Activated naive CD8-positive, alpha-beta T cell treated with anti-CD3 and anti-CD28 coated beads, Interleukin-2, amount 50 U/mL, for 24 hours (primary cell): ENCODE results near the gene EFNA5.
A peak's percentile ranks its signal among the peaks of the same experiment; 100 is the strongest.
"Not testable (repeated sequence)": the region's sequence is repeated elsewhere in the genome, so short reads cannot be mapped to it uniquely, and the experiment has no call there.

Experiments
- ATAC-seq: fragments of 150-1000 bp; cut with Tn5 transposase; one replicate; pipeline ENCODE4 v1.10.0; 2021
- DNase-seq: peaks from one replicate; pipeline ENCODE4 v3.0.0; 2021
- H3K27ac Mint-ChIP-seq: one replicate; pipeline ENCODE4 v1.8.0; 2021; ENCODE audit warnings: mild to moderate bottlenecking, mixed read lengths
- H3K27me3 Mint-ChIP-seq: one replicate; pipeline ENCODE4 v1.8.0; 2021; ENCODE audit warnings: mixed read lengths
- H3K36me3 Mint-ChIP-seq: one replicate; pipeline ENCODE4 v1.8.0; 2021; ENCODE audit warnings: low read depth, mixed read lengths
- H3K4me1 Mint-ChIP-seq: one replicate; pipeline ENCODE4 v1.8.0; 2021; ENCODE audit warnings: mixed read lengths
- H3K4me3 Mint-ChIP-seq: one replicate; pipeline ENCODE4 v1.8.0; 2021; ENCODE audit warnings: mild to moderate bottlenecking, moderate library complexity, mixed read lengths
- H3K9me3 Mint-ChIP-seq: one replicate; pipeline ENCODE4 v1.8.0; 2021; ENCODE audit warnings: mixed read lengths

EFNA5 gene

GRCh38 chr5:107514305-107514704 lies 156.4 kb downstream of the EFNA5 start:
- Mint-ChIP-seq H3K4me3 (no peak overlapping the region), H3K4me1 (no peaks in the 10 kb centered on the region), H3K27me3 (peaks cover 5% of the 10 kb centered on the region), H3K36me3 (no peaks in the 10 kb centered on the region), H3K9me3 (no peaks in the 10 kb centered on the region), H3K27ac (no peak overlapping the region)
- DNase-seq (no peak), ATAC-seq (no peak)

- no peaks in the 10 kb centered on the region for H3K4me1 Mint-ChIP-seq
- ATAC-seq: no peak
- no peaks in the 10 kb centered on the region for H3K9me3 Mint-ChIP-seq
- no peak overlapping the region for H3K27ac Mint-ChIP-seq
- no peak for DNase-seq
- no peak overlapping the region for H3K4me3 Mint-ChIP-seq
- H3K27me3 Mint-ChIP-seq: peaks cover 5% of the 10 kb centered on the region
- H3K36me3 Mint-ChIP-seq: no peaks in the 10 kb centered on the region
Measured at GRCh38 chr5:107513337-107514085, 157.2 kb downstream of the EFNA5 start.

GRCh38 chr5:107512029-107512428 lies 158.7 kb downstream of the EFNA5 start:
- no peak for ATAC-seq
- no peaks in the 10 kb centered on the region for H3K36me3 Mint-ChIP-seq
- no peak for DNase-seq
- no peak overlapping the region for H3K4me3 Mint-ChIP-seq
- no peaks in the 10 kb centered on the region for H3K9me3 Mint-ChIP-seq
- no peak overlapping the region for H3K27ac Mint-ChIP-seq
- H3K4me1 Mint-ChIP-seq: no peaks in the 10 kb centered on the region
- H3K27me3 Mint-ChIP-seq: peaks cover 5% of the 10 kb centered on the region

GRCh38 chr5:107510125-107510524 lies 160.6 kb downstream of the EFNA5 start:
- H3K36me3 Mint-ChIP-seq: no peaks in the 10 kb centered on the region
- H3K4me1 Mint-ChIP-seq: no peaks in the 10 kb centered on the region
- ATAC-seq (no peak), DNase-seq (no peak)
- H3K4me3 Mint-ChIP-seq: no peak overlapping the region
- no peaks in the 10 kb centered on the region for H3K9me3 Mint-ChIP-seq
- peaks cover 11% of the 10 kb centered on the region for H3K27me3 Mint-ChIP-seq
- H3K27ac Mint-ChIP-seq: no peak overlapping the region

- H3K4me3 Mint-ChIP-seq: no peak overlapping the region
- no peaks in the 10 kb centered on the region for H3K36me3 Mint-ChIP-seq
- H3K27me3 Mint-ChIP-seq: peaks cover 12% of the 10 kb centered on the region
- H3K9me3 Mint-ChIP-seq: no peaks in the 10 kb centered on the region
- no peak for DNase-seq
- ATAC-seq: no peak
- H3K4me1 Mint-ChIP-seq: no peaks in the 10 kb centered on the region
- no peak overlapping the region for H3K27ac Mint-ChIP-seq
Measured at GRCh38 chr5:107508097-107508496, 162.6 kb downstream of the EFNA5 start.

GRCh38 chr5:107505763-107506534 lies 164.8 kb downstream of the EFNA5 start:
- Mint-ChIP-seq H3K4me3 (no peak overlapping the region), H3K27ac (no peak overlapping the region), H3K9me3 (no peaks in the 10 kb centered on the region), H3K36me3 (no peaks in the 10 kb centered on the region), H3K27me3 (peaks cover 14% of the 10 kb centered on the region), H3K4me1 (peaks cover 7% of the 10 kb centered on the region)
- DNase-seq: no peak
- no peak for ATAC-seq

GRCh38 chr5:107504424-107504823 lies 166.3 kb downstream of the EFNA5 start:
- Mint-ChIP-seq H3K9me3 (no peaks in the 10 kb centered on the region), H3K36me3 (no peaks in the 10 kb centered on the region), H3K4me3 (no peak overlapping the region), H3K27me3 (peaks cover 12% of the 10 kb centered on the region), H3K4me1 (peaks cover 7% of the 10 kb centered on the region), H3K27ac (no peak overlapping the region)
- DNase-seq: no peak
- ATAC-seq: no peak

- Mint-ChIP-seq H3K27me3 (peaks cover 12% of the 10 kb centered on the region), H3K27ac (no peak overlapping the region), H3K9me3 (no peaks in the 10 kb centered on the region), H3K4me3 (no peak overlapping the region), H3K4me1 (peaks cover 7% of the 10 kb centered on the region), H3K36me3 (no peaks in the 10 kb centered on the region)
- DNase-seq (no peak), ATAC-seq (no peak)
Measured at GRCh38 chr5:107502676-107503060, 168.1 kb downstream of the EFNA5 start.

- Mint-ChIP-seq H3K4me3 (no peak overlapping the region), H3K36me3 (no peaks in the 10 kb centered on the region), H3K9me3 (no peaks in the 10 kb centered on the region), H3K27me3 (peaks cover 12% of the 10 kb centered on the region), H3K27ac (peak overlapping the region; percentile 14), H3K4me1 (peaks cover 7% of the 10 kb centered on the region)
- ATAC-seq (peak; percentile 24), DNase-seq (no peak)
Measured at GRCh38 chr5:107501965-107502675, 168.6 kb downstream of the EFNA5 start.

- Mint-ChIP-seq H3K9me3 (no peaks in the 10 kb centered on the region), H3K4me3 (no peak overlapping the region), H3K4me1 (peaks cover 7% of the 10 kb centered on the region), H3K27me3 (peaks cover 8% of the 10 kb centered on the region), H3K36me3 (no peaks in the 10 kb centered on the region), H3K27ac (no peak overlapping the region)
- ATAC-seq (no peak), DNase-seq (no peak)
Measured at GRCh38 chr5:107500840-107501239, 169.9 kb downstream of the EFNA5 start.

- no peak for ATAC-seq
- Mint-ChIP-seq H3K27ac (no peak overlapping the region), H3K27me3 (peaks cover 6% of the 10 kb centered on the region), H3K9me3 (no peaks in the 10 kb centered on the region), H3K4me1 (peaks cover 7% of the 10 kb centered on the region), H3K4me3 (no peak overlapping the region), H3K36me3 (no peaks in the 10 kb centered on the region)
- no peak for DNase-seq
Measured at GRCh38 chr5:107500347-107500746, 170.4 kb downstream of the EFNA5 start.

GRCh38 chr5:107499776-107500175 lies 171.0 kb downstream of the EFNA5 start:
- H3K4me3 Mint-ChIP-seq: no peak overlapping the region
- H3K36me3 Mint-ChIP-seq: no peaks in the 10 kb centered on the region
- peaks cover 5% of the 10 kb centered on the region for H3K27me3 Mint-ChIP-seq
- peaks cover 7% of the 10 kb centered on the region for H3K4me1 Mint-ChIP-seq
- no peak for DNase-seq
- no peak for ATAC-seq
- H3K27ac Mint-ChIP-seq: no peak overlapping the region
- H3K9me3 Mint-ChIP-seq: no peaks in the 10 kb centered on the region

GRCh38 chr5:107499237-107499636 lies 171.5 kb downstream of the EFNA5 start:
- H3K4me3 Mint-ChIP-seq: no peak overlapping the region
- no peak for ATAC-seq

GRCh38 chr5:107496466-107496865 lies 174.3 kb downstream of the EFNA5 start:
- Mint-ChIP-seq H3K4me3 (no peak overlapping the region), H3K36me3 (no peaks in the 10 kb centered on the region), H3K9me3 (no peaks in the 10 kb centered on the region), H3K27ac (no peak overlapping the region), H3K4me1 (no peaks in the 10 kb centered on the region), H3K27me3 (no peaks in the 10 kb centered on the region)
- ATAC-seq (no peak), DNase-seq (no peak)

More at GRCh38 chr5:107499237-107499636, 171.5 kb downstream of the EFNA5 start:
- Mint-ChIP-seq H3K27me3 (peaks cover 5% of the 10 kb centered on the region), H3K9me3 (no peaks in the 10 kb centered on the region), H3K27ac (no peak overlapping the region), H3K36me3 (no peaks in the 10 kb centered on the region), H3K4me1 (peaks cover 7% of the 10 kb centered on the region)
- DNase-seq: no peak

GRCh38 chr5:107494129-107494528 lies 176.6 kb downstream of the EFNA5 start:
- DNase-seq, H3K4me3 Mint-ChIP-seq, ATAC-seq, H3K27me3 Mint-ChIP-seq, H3K36me3 Mint-ChIP-seq, H3K9me3 Mint-ChIP-seq, H3K27ac Mint-ChIP-seq, H3K4me1 Mint-ChIP-seq: not testable (repeated sequence)
